ENCODE data around the gene IFI16.
A peak's percentile ranks its signal among the peaks of the same experiment; 100 is the strongest.
"Not testable (repeated sequence)": the region's sequence is repeated elsewhere in the genome, so short reads cannot be mapped to it uniquely, and the experiment has no call there.

The IFI16 gene

GRCh38 chr1:159009704-159010361 lies at the start of gene IFI16:
TSS of gene IFI16 (plus strand) at chr1:159009907. CDS start at chr1:159014681, 4,774 bp downstream.
- no peak for DNase-seq (ENCODE audit: low spot score)

GRCh38 chr1:158961178-158961577 lies 48.5 kb upstream of the IFI16 start:
- DNase-seq (ENCODE audit: low spot score), result no peak

- DNase-seq (ENCODE audit: low spot score), result no peak
Observed at GRCh38 chr1:158962983-158963382, 46.7 kb upstream of the IFI16 start.

GRCh38 chr1:158969166-158969565 lies 40.5 kb upstream of the IFI16 start:
- no peak for DNase-seq (ENCODE audit: low spot score)

GRCh38 chr1:158969855-158970254 lies 39.9 kb upstream of the IFI16 start:
- DNase-seq (ENCODE audit: low spot score), result no peak

GRCh38 chr1:158972841-158973240 lies 36.9 kb upstream of the IFI16 start:
- no peak for DNase-seq (ENCODE audit: low spot score)

- DNase-seq (ENCODE audit: low spot score), result no peak
Observed at GRCh38 chr1:158976219-158976618, 33.5 kb upstream of the IFI16 start.

GRCh38 chr1:158978730-158979129 lies 31.0 kb upstream of the IFI16 start:
- no peak for DNase-seq (ENCODE audit: low spot score)

GRCh38 chr1:158979229-158979628 lies 30.5 kb upstream of the IFI16 start:
- DNase-seq (ENCODE audit: low spot score), result no peak

- no peak for DNase-seq (ENCODE audit: low spot score)
Observed at GRCh38 chr1:158983235-158983634, 26.5 kb upstream of the IFI16 start.

GRCh38 chr1:158984386-158984785 lies 25.3 kb upstream of the IFI16 start:
- no peak for DNase-seq (ENCODE audit: low spot score)

- no peak for DNase-seq (ENCODE audit: low spot score)
Observed at GRCh38 chr1:158989424-158989823, 20.3 kb upstream of the IFI16 start.

- DNase-seq (ENCODE audit: low spot score), result no peak
Observed at GRCh38 chr1:158992787-158993312, 16.9 kb upstream of the IFI16 start.

GRCh38 chr1:158996998-158997397 lies 12.7 kb upstream of the IFI16 start:
- no peak for DNase-seq (ENCODE audit: low spot score)

- no peak for DNase-seq (ENCODE audit: low spot score)
Observed at GRCh38 chr1:158998037-158998780, 11.5 kb upstream of the IFI16 start.

GRCh38 chr1:158998781-158999161 lies 10.9 kb upstream of the IFI16 start:
- DNase-seq (ENCODE audit: low spot score), result no peak

GRCh38 chr1:158999316-159000069 lies 10.2 kb upstream of the IFI16 start:
- DNase-seq (ENCODE audit: low spot score), result peak; percentile 84

- no peak for DNase-seq (ENCODE audit: low spot score)
Observed at GRCh38 chr1:159000070-159000409, 9.7 kb upstream of the IFI16 start.

- no peak for DNase-seq (ENCODE audit: low spot score)
Observed at GRCh38 chr1:159000625-159001024, 9.1 kb upstream of the IFI16 start.

GRCh38 chr1:159005161-159005560 lies 4.5 kb upstream of the IFI16 start:
- DNase-seq (ENCODE audit: low spot score), result no peak

GRCh38 chr1:159005676-159006075 lies 4.0 kb upstream of the IFI16 start:
- DNase-seq (ENCODE audit: low spot score), result peak; percentile 55

GRCh38 chr1:159006210-159006807 lies 3.4 kb upstream of the IFI16 start:
- DNase-seq (ENCODE audit: low spot score), result not testable (repeated sequence)

Data from ecto neural progenitor cell (in vitro differentiated cells).